T-helper 1 cell treated with Interleukin-12 subunit alpha and Interleukin-12 subunit beta and Interleukin-4 antibody, amounts not matched to agents 30 μg/mL and 1 μg/mL, for 36 hours (primary cell): ENCODE measurements around the gene TMC8.
"Not testable (repeated sequence)": the region's sequence is repeated elsewhere in the genome, so short reads cannot be mapped to it uniquely, and the experiment has no call there.

Experiments used
- H3K27ac Mint-ChIP-seq: one replicate; pipeline ENCODE4 v1.8.0; 2021; ENCODE audit warnings: mild to moderate bottlenecking, mixed read lengths
- H3K27me3 Mint-ChIP-seq: one replicate; pipeline ENCODE4 v1.8.0; 2021; ENCODE audit warnings: low read depth, mixed read lengths
- H3K36me3 Mint-ChIP-seq: one replicate; pipeline ENCODE4 v1.8.0; 2021; ENCODE audit warnings: low read depth, mixed read lengths
- H3K4me1 Mint-ChIP-seq: one replicate; pipeline ENCODE4 v1.8.0; 2021; ENCODE audit warnings: low read depth, mixed read lengths
- H3K4me3 Mint-ChIP-seq: one replicate; pipeline ENCODE4 v1.8.0; 2021; ENCODE audit warnings: mild to moderate bottlenecking, moderate library complexity, mixed read lengths
- H3K9me3 Mint-ChIP-seq: one replicate; pipeline ENCODE4 v1.8.0; 2021; ENCODE audit warnings: mixed read lengths

The TMC8 gene

GRCh38 chr17:78168242-78168902 is 37.8 kb downstream of the TMC8 start, which contains the start of gene SYNGR2:
SYNGR2 (plus strand) TSS chr17:78168581; CDS start chr17:78168617, 36 bp downstream.
- H3K9me3 Mint-ChIP-seq = no peaks in the 10 kb centered on the region
- H3K27me3 Mint-ChIP-seq = no peaks in the 10 kb centered on the region
- H3K27ac Mint-ChIP-seq = peak within 1 kb of the TSS; percentile 52
- H3K36me3 Mint-ChIP-seq = peaks cover 14% of the 10 kb centered on the region
- H3K4me1 Mint-ChIP-seq = peaks cover 26% of the 10 kb centered on the region
- H3K4me3 Mint-ChIP-seq = peak within 1 kb of the TSS; percentile 70

GRCh38 chr17:78168903-78169793 is 38.6 kb downstream of the TMC8 start:
- peaks cover 34% of the 10 kb centered on the region for H3K4me1 Mint-ChIP-seq
- H3K9me3 Mint-ChIP-seq = no peaks in the 10 kb centered on the region
- H3K4me3 Mint-ChIP-seq = peak overlapping the region; percentile 70
- peaks cover 22% of the 10 kb centered on the region for H3K36me3 Mint-ChIP-seq
- H3K27me3 Mint-ChIP-seq = no peaks in the 10 kb centered on the region
- H3K27ac Mint-ChIP-seq = peak overlapping the region; percentile 52

- no peaks in the 10 kb centered on the region for H3K27me3 Mint-ChIP-seq
- H3K27ac Mint-ChIP-seq = peak overlapping the region; percentile 31
- peaks cover 27% of the 10 kb centered on the region for H3K36me3 Mint-ChIP-seq
- H3K9me3 Mint-ChIP-seq = no peaks in the 10 kb centered on the region
- H3K4me1 Mint-ChIP-seq = peaks cover 36% of the 10 kb centered on the region
- peak overlapping the region; percentile 36 for H3K4me3 Mint-ChIP-seq
These were observed 40.4 kb downstream of the TMC8 start for GRCh38 chr17:78170692-78171590.

- H3K27me3 Mint-ChIP-seq, H3K4me3 Mint-ChIP-seq, H3K9me3 Mint-ChIP-seq: not testable (repeated sequence)
- H3K36me3 Mint-ChIP-seq = peaks cover 27% of the 10 kb centered on the region
- H3K4me1 Mint-ChIP-seq = peaks cover 43% of the 10 kb centered on the region
- peak overlapping the region; percentile 92 for H3K27ac Mint-ChIP-seq
These were observed 41.1 kb downstream of the TMC8 start for GRCh38 chr17:78171591-78172248.

GRCh38 chr17:78172249-78173051 is 41.9 kb downstream of the TMC8 start:
- peaks cover 27% of the 10 kb centered on the region for H3K36me3 Mint-ChIP-seq
- H3K9me3 Mint-ChIP-seq = no peaks in the 10 kb centered on the region
- H3K27ac Mint-ChIP-seq = peak overlapping the region; percentile 92
- no peaks in the 10 kb centered on the region for H3K27me3 Mint-ChIP-seq
- no peak overlapping the region for H3K4me3 Mint-ChIP-seq
- peaks cover 45% of the 10 kb centered on the region for H3K4me1 Mint-ChIP-seq

GRCh38 chr17:78173097-78173715 is 42.6 kb downstream of the TMC8 start:
- peak overlapping the region; percentile 63 for H3K4me3 Mint-ChIP-seq
- no peaks in the 10 kb centered on the region for H3K27me3 Mint-ChIP-seq
- peak overlapping the region; percentile 92 for H3K27ac Mint-ChIP-seq
- peaks cover 27% of the 10 kb centered on the region for H3K36me3 Mint-ChIP-seq
- H3K9me3 Mint-ChIP-seq = no peaks in the 10 kb centered on the region
- H3K4me1 Mint-ChIP-seq = peaks cover 45% of the 10 kb centered on the region

- peaks cover 47% of the 10 kb centered on the region for H3K4me1 Mint-ChIP-seq
- H3K27me3 Mint-ChIP-seq = no peaks in the 10 kb centered on the region
- H3K27ac Mint-ChIP-seq = peak overlapping the region; percentile 92
- no peak overlapping the region for H3K4me3 Mint-ChIP-seq
- peaks cover 29% of the 10 kb centered on the region for H3K36me3 Mint-ChIP-seq
- H3K9me3 Mint-ChIP-seq = no peaks in the 10 kb centered on the region
These were observed 43.8 kb downstream of the TMC8 start for GRCh38 chr17:78174346-78174869.

GRCh38 chr17:78174870-78175642 is 44.5 kb downstream of the TMC8 start:
- peaks cover 46% of the 10 kb centered on the region for H3K4me1 Mint-ChIP-seq
- no peak overlapping the region for H3K27ac Mint-ChIP-seq
- no peaks in the 10 kb centered on the region for H3K9me3 Mint-ChIP-seq
- no peak overlapping the region for H3K4me3 Mint-ChIP-seq
- no peaks in the 10 kb centered on the region for H3K27me3 Mint-ChIP-seq
- peaks cover 29% of the 10 kb centered on the region for H3K36me3 Mint-ChIP-seq

GRCh38 chr17:78175643-78175981 is 45.0 kb downstream of the TMC8 start:
- peaks cover 33% of the 10 kb centered on the region for H3K36me3 Mint-ChIP-seq
- no peak overlapping the region for H3K27ac Mint-ChIP-seq
- no peaks in the 10 kb centered on the region for H3K9me3 Mint-ChIP-seq
- peaks cover 49% of the 10 kb centered on the region for H3K4me1 Mint-ChIP-seq
- no peak overlapping the region for H3K4me3 Mint-ChIP-seq
- H3K27me3 Mint-ChIP-seq = no peaks in the 10 kb centered on the region

- no peak overlapping the region for H3K4me3 Mint-ChIP-seq
- H3K27ac Mint-ChIP-seq = no peak overlapping the region
- no peaks in the 10 kb centered on the region for H3K27me3 Mint-ChIP-seq
- peaks cover 33% of the 10 kb centered on the region for H3K36me3 Mint-ChIP-seq
- no peaks in the 10 kb centered on the region for H3K9me3 Mint-ChIP-seq
- peaks cover 49% of the 10 kb centered on the region for H3K4me1 Mint-ChIP-seq
These were observed 46.0 kb downstream of the TMC8 start for GRCh38 chr17:78176548-78177025.

- H3K36me3 Mint-ChIP-seq = peaks cover 12% of the 10 kb centered on the region
- H3K4me1 Mint-ChIP-seq = peaks cover 29% of the 10 kb centered on the region
These were observed 48.8 kb downstream of the TMC8 start for GRCh38 chr17:78179372-78179771.

GRCh38 chr17:78180083-78180482 is 49.5 kb downstream of the TMC8 start:
- peaks cover 12% of the 10 kb centered on the region for H3K36me3 Mint-ChIP-seq
- H3K4me3 Mint-ChIP-seq = no peak overlapping the region
- peak overlapping the region; percentile 77 for H3K27ac Mint-ChIP-seq
- peaks cover 34% of the 10 kb centered on the region for H3K4me1 Mint-ChIP-seq
- H3K27me3 Mint-ChIP-seq = no peaks in the 10 kb centered on the region
- H3K9me3 Mint-ChIP-seq = no peaks in the 10 kb centered on the region

More at GRCh38 chr17:78179372-78179771, 48.8 kb downstream of the TMC8 start:
- Mint-ChIP-seq H3K27me3 (no peaks in the 10 kb centered on the region), H3K9me3 (no peaks in the 10 kb centered on the region), H3K4me3 (no peak overlapping the region), H3K27ac (no peak overlapping the region)
